Lower lobe of right lung (tissue), 2 donors: ENCODE measurements around the gene FBXO27. TPM values are rescaled to one million over a fixed set of nuclear protein-coding genes. Genes with fewer than 3 reads are reported as not detected.

Source experiments
- ATAC-seq, 2 donors: fragments of 200-7000 bp; cut with Tn5 transposase; one replicate each; pipeline ENCODE4 v1.9.1; 2020 to 2022; ENCODE audit warnings: mild to moderate bottlenecking in 2 of 2, moderate library complexity in 2 of 2
- DNase-seq: peaks from one replicate; pipeline ENCODE4 v3.0.0-alpha.2; 2020
- H3K27ac ChIP-seq: fragments of 200-600 bp; one replicate; pipeline ENCODE4 v1.8.0; 2022
- H3K27me3 ChIP-seq: fragments of 200-600 bp; one replicate; pipeline ENCODE4 v1.8.0; 2022; ENCODE audit warnings: low read depth
- H3K36me3 ChIP-seq: fragments of 200-600 bp; one replicate; pipeline ENCODE4 v1.8.0; 2022; ENCODE audit warnings: mild to moderate bottlenecking
- H3K4me1 ChIP-seq: fragments of 200-600 bp; one replicate; pipeline ENCODE4 v1.8.0; 2022
- H3K4me3 ChIP-seq: fragments of 200-600 bp; one replicate; pipeline ENCODE4 v1.8.0; 2022; ENCODE audit warnings: mild to moderate bottlenecking
- H3K9me3 ChIP-seq: fragments of 200-600 bp; one replicate; pipeline ENCODE4 v1.8.0; 2022
- CTCF ChIP-seq: fragments of 200-600 bp; IDR thresholded peaks from one replicate; pipeline ENCODE4 v1.8.0; 2022; ENCODE audit warnings: antibody characterized with exemption, mild to moderate bottlenecking
- intact Hi-C: fragments of 100-400 bp; cut with DNase I; formaldehyde crosslinking; loops from one replicate; pipeline ENCODE4 v1.11.0; 2022
- total RNA-seq: library from RNA; stranded (reverse); fragmentation: NEBNext Ultra II Directional; extraction: Animal tissue kit (Norgen Biotek cat#: 25700); gene quantifications from one replicate; pipeline ENCODE4 v1.2.1, GENCODE V29; 2021
- donor health status: DM: no; HTN: yes; CAD: no; lungs with severe emphysema.

FBXO27 gene
- total RNA-seq, 1 donor from 2014 or later, result 6.4 TPM

DNA sequence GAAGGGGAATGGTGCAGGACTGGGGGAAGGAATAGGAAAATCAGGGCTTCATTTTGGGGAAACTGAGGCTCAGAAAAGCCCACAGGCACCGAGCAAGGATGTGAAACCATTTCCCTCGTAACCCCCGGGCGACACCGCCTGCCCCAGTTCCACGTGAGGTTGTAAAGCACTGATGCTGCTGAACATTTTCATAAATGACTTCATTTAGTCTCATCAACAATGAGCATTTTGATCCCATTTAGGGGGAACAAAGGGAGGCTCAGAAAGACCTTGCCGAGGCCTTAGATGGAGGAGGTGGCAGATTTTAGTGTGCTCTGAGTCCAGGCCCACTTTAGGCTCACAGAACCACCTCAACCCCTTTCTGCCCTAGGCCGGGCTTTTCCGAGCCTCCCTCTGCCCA is 20.5 kb upstream of the FBXO27 start:
- Histone ChIP-seq H3K27me3 (no peaks in the 10 kb centered on the region), H3K9me3 (no peaks in the 10 kb centered on the region), H3K36me3 (no peaks in the 10 kb centered on the region), H3K27ac (no peak overlapping the region), H3K4me1 (no peaks in the 10 kb centered on the region), H3K4me3 (no peak overlapping the region)
- intact Hi-C loops, result no loop called here
- no peak for DNase-seq
- TF ChIP-seq CTCF, result no peak
- no peak for ATAC-seq

DNA sequence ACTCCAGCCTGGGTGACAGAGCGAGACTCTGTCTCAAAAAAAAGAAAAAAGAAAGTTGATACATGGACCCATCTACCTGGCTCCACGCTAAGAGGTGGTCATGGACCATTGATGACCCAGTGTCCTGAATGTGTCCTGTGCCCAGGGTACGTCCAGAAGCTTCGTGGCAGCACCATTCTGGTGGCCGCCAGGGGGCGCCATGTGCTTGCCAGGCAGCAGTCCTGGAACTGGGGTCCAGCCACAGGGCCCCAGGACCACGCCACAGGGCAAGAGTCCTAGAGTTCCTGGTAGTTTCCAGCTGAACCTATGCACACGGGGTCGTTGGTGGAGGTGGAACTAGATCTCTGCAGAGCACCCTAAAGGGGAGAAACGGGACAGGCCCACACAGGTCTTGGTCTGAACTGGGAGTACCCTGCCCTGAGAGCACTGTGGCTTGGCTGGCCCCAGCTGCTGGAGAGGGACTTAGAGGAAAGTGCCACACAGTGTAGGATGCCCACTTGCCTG is 19.9 kb upstream of the FBXO27 start:
- Histone ChIP-seq H3K9me3 (no peaks in the 10 kb centered on the region), H3K4me3 (no peak overlapping the region), H3K36me3 (no peaks in the 10 kb centered on the region), H3K27me3 (no peaks in the 10 kb centered on the region), H3K27ac (no peak overlapping the region), H3K4me1 (no peaks in the 10 kb centered on the region)
- intact Hi-C loops, result no loop called here
- DNase-seq (peak; percentile 81), ATAC-seq (peak; percentile 67 to 77)
- TF ChIP-seq CTCF, result peak; percentile 88

GRCh38 chr19:39047073-39047472 is 14.7 kb upstream of the FBXO27 start:
- ATAC-seq, result no peak
- Histone ChIP-seq H3K27me3 (no peaks in the 10 kb centered on the region), H3K27ac (no peak overlapping the region), H3K9me3 (no peaks in the 10 kb centered on the region), H3K4me1 (no peaks in the 10 kb centered on the region), H3K36me3 (no peaks in the 10 kb centered on the region), H3K4me3 (no peak overlapping the region)
- TF ChIP-seq CTCF, result no peak
- no peak for DNase-seq
- intact Hi-C loops, result no loop called here

- no peak for TF ChIP-seq CTCF
- no peak for ATAC-seq
- no peak overlapping the region for H3K27ac ChIP-seq
These were observed 13.9 kb upstream of the FBXO27 start for GRCh38 chr19:39046037-39046821.

GRCh38 chr19:39045506-39045905 is 13.2 kb upstream of the FBXO27 start:
- H3K4me1 ChIP-seq, result no peaks in the 10 kb centered on the region
- intact Hi-C loops, result no loop called here
- no peak for TF ChIP-seq CTCF
- H3K9me3 ChIP-seq, result no peaks in the 10 kb centered on the region
- H3K27me3 ChIP-seq, result no peaks in the 10 kb centered on the region
- H3K36me3 ChIP-seq, result no peaks in the 10 kb centered on the region
- no peak overlapping the region for H3K27ac ChIP-seq
- ATAC-seq (no peak), DNase-seq (no peak)
- H3K4me3 ChIP-seq, result no peak overlapping the region

More at GRCh38 chr19:39046037-39046821, 13.9 kb upstream of the FBXO27 start:
- Histone ChIP-seq H3K4me3 (no peak overlapping the region), H3K9me3 (no peaks in the 10 kb centered on the region), H3K36me3 (no peaks in the 10 kb centered on the region), H3K27me3 (no peaks in the 10 kb centered on the region), H3K4me1 (no peaks in the 10 kb centered on the region)
- intact Hi-C loops, result no loop called here
- DNase-seq, result no peak
